GM19452 (cell line): ENCODE results near the gene ITPR3.
"Not testable (repeated sequence)": the region's sequence is repeated elsewhere in the genome, so short reads cannot be mapped to it uniquely, and the experiment has no call there.

Source experiments
- ATAC-seq: cut with Tn5 transposase; IDR thresholded peaks from one replicate; pipeline ENCODE4 v1.9.1; 2021; ENCODE audit not compliant: unreplicated experiment

Gene ITPR3

DNA sequence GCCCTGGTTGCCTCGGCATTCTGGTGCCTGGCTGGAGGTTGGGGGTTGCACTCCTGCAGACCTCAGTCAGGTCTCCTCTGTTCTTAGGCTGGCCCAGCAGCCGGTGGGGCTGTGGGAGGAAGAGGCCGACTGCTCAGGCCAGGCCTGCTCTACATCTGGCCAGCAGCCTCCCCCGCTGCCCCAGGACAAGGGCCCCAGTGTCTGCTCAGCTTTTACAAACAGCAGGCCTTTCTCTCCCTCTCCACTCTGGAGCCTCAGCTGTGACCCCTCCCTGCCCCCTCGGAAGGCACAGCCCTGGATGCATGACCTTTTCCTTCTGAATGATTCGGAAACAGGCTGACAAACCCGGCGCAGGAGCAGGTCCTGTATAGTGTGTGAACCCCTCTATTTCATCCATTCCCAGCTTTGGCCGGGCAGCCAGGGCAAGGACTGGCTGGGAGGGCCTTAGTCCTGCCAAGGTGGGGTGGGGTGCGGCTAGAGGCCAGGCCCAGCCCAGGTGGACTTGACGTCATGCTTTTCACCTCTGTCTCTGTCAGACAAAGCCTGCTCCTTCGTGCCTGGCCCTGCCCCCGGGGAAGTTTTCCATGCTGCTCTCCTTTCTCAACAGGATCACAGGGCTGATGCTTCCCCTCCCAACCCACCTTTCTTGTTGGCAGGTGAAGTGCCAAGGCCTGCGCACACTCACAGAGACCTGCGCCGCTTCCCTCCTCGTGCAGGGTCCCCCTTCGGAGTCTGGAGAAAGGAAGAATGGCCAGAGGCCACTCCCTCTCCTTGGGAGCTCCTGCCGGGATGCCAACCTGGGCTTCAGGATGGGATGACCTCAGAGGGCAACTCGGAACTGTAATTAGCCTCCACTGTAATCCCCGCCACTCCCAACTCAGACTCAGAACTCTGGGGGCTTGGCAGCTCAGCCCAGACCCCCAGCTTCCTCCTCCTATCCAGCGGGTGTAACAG lies 10.1 kb upstream of the ITPR3 start:
- no peak for ATAC-seq

DNA sequence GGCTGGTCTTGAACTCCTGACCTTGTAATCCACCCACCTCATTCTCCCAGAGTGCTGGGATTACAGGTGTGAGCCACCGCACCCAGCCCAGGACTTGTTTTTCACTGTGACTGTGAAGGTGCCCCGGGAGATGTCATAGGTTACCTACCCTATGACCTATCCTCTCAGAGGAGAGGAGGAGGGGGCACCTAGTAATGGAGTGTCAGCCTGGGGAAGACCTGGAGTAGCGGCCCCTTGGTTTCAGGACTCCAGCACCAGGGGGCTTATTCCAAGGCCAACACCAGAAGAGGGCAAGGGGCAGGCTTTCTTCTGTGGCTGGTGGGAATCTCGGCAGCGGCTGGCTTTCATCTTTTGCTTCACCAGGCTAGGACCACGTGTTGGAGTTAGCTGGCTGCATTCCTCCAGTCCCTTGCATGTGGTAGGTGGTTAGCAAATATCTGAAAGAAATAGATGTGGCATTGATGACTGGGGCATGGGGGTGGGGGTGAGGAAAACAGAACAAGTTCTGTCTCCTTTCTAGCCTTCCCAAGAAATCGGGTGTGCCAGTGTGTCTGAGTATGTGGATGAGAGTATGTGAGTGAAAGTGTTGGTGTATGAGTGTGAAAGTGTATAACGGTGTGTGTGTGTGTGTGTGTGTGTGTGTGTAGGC lies 7.9 kb upstream of the ITPR3 start:
- no peak for ATAC-seq

- no peak for ATAC-seq
Measured at GRCh38 chr6:33613795-33614168, 7.3 kb upstream of the ITPR3 start.

GRCh38 chr6:33616113-33616512 lies 5.0 kb upstream of the ITPR3 start:
- ATAC-seq, result no peak

DNA sequence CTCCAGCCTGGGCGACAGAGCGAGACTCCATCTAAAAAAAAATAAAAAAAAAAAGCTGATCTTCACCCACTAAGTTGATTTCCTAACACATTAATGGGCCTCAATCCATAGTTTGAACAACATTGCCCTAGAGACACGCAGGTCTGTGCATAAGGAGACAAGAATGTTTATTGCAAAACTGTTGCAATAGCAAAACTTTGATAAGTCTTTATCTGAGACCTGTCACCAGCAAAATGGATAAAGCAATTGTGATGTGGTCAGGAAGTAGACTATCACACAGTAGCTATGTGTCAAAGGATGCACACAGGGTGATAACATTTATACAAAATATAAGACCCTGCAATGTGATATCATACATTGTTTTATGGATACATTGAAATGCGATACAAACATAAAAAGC lies 4.2 kb upstream of the ITPR3 start:
- ATAC-seq, result no peak

DNA sequence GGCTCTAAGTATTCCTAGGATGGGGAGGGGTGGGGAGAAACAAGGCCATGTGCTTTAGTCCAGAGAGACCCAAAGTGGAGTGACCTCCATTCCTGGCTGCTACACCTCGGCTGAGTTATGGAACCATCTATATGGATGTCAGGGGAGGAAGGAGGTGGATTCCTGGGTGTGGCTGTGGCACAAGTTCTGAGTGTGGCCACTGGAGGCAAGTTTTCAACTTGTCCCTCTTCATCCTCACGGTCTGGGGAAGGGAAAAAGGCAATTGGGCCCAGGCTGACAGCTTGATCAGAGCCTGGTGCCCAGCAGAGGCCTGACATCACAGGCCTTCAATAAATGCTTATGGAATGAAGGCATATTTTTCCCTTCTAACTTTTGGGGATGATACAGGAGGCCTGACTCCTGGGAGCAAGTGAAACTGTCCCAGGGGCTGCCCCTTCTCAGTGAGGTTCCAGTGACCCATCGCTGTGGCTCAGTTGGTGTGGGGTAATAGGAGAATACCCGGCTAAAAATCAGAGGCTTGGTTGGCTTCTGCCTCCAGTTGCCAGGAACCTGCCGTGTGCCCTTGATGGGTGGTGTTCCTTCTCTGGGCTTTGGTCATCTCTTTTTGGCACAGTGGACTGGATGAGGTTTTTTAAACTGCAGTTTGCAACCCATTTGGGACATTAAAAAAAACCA lies 1.8 kb upstream of the ITPR3 start:
- ATAC-seq, result no peak

- no peak for ATAC-seq
Measured at GRCh38 chr6:33620158-33620855, 815 bp upstream of the ITPR3 start.

DNA sequence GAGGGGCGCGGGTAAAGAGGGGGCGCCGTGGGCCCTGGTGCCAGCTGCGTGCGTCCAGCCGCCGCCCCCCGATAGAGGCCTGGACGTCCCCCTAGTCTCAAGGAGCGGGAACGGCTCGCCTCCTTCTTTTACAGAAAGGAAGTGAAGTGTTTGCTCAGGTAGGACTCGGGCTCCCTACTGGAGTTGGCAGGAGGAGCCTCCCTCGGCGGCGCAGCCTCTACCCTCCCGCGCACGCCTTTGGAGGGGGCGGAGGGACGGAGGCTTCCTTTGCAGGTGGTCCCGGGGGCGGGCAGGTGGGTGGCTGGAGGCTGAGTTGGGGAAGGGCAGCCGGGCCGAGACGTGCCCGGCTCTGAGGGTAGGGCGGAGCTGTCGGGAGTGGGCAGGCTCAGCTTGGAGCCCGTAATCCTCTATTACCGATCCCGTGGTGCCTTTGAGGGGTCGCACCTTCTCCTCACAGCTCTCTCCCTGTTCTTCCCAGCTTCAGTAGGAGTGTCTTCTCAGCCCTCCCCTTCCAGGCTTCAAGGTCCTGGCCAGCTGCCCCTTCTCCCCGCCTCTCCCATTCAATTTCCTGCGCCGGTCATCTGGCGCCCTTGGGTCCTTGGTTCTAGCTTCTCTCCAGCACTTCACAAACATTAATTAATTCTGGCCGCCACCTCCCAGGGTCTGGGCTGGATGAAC lies 728 bp downstream of the ITPR3 start:
- no peak for ATAC-seq

- ATAC-seq, result no peak
Measured at GRCh38 chr6:33622456-33623431, 1.6 kb downstream of the ITPR3 start.

- ATAC-seq, result no peak
Measured at GRCh38 chr6:33623895-33624381, 2.8 kb downstream of the ITPR3 start.

DNA sequence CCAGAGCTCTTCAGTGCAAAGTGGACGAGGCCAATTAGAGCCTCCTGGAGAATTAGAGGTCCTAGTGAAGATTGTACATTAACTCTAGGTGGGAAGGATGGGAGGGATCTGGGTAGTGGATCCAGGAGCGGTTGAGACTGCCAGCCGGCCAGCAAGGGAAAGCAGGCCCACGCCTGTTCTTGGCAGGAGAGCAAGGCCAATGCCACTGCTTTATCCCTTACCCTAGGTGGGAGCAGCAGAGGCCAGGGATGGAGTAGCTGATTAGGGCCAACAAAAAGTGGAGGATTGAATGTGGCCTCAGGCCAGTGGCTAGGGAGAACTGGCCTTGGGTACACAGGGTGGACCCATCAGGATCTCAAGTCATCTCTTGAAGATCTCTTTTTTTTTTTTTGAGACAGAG lies 3.7 kb downstream of the ITPR3 start:
- ATAC-seq, result no peak

DNA sequence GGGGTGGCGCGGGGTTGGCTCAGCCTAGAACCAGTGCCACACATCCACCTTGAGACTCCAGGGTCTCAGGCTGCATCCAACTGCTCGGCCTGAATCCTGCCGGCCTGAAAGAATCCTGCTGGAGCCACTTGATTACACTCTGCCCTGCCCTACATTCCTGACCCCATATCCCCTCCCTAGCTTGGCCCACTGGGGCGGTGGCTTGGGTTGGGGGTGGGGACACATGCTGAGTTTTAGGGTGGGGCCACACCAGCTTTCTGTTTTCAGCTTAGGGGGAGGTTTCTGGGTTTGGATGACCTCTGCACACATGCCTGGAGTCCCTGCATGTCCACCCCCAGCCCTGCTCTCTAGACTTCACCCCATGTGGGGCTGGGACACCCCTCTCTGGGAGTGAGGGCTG lies 6.8 kb downstream of the ITPR3 start:
- ATAC-seq, result no peak

GRCh38 chr6:33628401-33628964 lies 7.4 kb downstream of the ITPR3 start:
- no peak for ATAC-seq

DNA sequence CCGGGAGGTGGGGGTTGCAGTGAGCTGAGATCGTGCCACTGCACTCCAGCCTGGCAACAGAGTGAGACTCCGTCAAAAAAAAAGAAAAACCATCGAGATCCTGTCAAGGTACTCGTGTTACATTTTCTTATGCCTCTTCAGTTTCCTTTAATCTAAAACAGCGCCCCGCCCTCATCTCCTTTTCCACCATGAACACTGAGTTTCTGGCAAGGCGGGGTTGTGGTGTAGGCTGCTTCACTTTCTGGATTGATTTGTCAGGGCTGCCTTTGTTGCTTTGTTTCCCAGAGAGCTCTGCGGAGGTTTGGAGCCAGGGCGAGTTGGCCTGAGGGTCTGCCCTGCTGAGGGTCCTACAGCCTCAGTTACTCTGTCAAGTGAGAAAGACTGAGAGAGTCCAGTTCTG lies 8.9 kb downstream of the ITPR3 start:
- ATAC-seq, result no peak

GRCh38 chr6:33631521-33631920 lies 10.4 kb downstream of the ITPR3 start:
- ATAC-seq, result not testable (repeated sequence)

GRCh38 chr6:33631971-33632557 lies 10.9 kb downstream of the ITPR3 start:
- no peak for ATAC-seq

- no peak for ATAC-seq
Measured at GRCh38 chr6:33632558-33633039, 11.5 kb downstream of the ITPR3 start.

DNA sequence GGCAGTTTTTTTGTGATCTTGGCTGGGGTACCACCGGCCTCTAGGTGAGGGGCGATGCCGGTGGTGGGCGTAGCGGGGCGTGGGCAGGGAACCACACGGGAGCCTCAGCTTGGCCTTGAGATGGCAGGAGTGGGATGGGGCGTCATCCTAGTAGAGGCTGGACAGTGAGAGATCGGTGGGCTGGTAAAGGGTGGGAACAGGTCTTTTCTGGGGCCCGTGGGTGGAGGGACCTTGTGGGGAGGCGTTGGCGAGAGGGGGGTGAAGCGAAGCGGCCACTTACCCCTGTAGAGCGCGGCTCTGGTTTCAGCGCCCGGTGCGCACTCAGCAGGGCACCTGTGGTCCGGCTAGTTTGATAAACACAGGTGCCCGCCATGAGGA lies 12.0 kb downstream of the ITPR3 start:
- ATAC-seq, result no peak
